ENCODE results near the gene NLRP9.

DNA sequence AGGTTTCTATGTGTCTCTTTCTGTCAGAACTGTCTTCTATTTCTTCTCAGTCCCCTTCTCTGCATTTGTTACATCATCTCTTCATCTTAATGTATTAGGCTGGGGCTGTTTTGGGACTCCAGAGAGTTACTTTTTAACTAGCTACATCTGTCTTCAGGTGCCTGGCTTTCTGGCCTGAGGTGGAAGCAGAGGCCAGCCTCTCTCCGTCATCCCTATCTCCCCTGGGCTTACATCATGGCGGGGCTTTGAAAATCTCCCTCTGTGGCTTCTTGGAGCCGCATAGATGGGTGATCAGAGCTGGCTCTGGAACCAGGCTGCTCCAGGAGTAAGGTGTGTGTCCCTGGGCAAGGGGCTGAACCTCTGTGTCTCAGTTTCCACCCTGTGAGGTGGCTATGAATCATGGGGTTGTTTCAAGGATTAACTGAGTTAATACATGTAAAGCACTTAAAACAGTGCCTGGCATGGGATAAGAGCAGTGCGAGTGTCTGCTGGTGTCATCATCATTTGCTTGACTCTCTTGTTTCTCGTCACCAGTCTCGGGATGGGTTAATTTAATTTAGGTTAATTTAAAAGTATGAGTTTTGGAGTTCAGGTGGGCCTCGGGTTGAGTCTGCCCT, 61.2 kb downstream of the NLRP9 start:
- TF ChIP-seq, protein P1, sequence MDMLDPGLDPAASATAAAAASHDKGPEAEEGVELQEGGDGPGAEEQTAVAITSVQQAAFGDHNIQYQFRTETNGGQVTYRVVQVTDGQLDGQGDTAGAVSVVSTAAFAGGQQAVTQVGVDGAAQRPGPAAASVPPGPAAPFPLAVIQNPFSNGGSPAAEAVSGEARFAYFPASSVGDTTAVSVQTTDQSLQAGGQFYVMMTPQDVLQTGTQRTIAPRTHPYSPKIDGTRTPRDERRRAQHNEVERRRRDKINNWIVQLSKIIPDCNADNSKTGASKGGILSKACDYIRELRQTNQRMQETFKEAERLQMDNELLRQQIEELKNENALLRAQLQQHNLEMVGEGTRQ (CRISPR knock-in tag; IDR thresholded peaks at IDR 0.05): no peak
- TF ChIP-seq FOXJ3 (CRISPR knock-in tag; IDR thresholded peaks at IDR 0.05; ENCODE audit: borderline replicate concordance) (no peak), RORB (CRISPR knock-in tag; IDR thresholded peaks at IDR 0.05) (no peak), PRRX2 (CRISPR knock-in tag; IDR thresholded peaks at IDR 0.05) (no peak), ATF1 (CRISPR knock-in tag; IDR thresholded peaks at IDR 0.05) (no peak), ESRRA (CRISPR knock-in tag; IDR thresholded peaks at IDR 0.05; ENCODE audit: borderline replicate concordance) (no peak), OVOL2 (CRISPR knock-in tag; IDR thresholded peaks at IDR 0.05; ENCODE audit: borderline replicate concordance) (no peak)
- TF ChIP-seq, protein P2, sequence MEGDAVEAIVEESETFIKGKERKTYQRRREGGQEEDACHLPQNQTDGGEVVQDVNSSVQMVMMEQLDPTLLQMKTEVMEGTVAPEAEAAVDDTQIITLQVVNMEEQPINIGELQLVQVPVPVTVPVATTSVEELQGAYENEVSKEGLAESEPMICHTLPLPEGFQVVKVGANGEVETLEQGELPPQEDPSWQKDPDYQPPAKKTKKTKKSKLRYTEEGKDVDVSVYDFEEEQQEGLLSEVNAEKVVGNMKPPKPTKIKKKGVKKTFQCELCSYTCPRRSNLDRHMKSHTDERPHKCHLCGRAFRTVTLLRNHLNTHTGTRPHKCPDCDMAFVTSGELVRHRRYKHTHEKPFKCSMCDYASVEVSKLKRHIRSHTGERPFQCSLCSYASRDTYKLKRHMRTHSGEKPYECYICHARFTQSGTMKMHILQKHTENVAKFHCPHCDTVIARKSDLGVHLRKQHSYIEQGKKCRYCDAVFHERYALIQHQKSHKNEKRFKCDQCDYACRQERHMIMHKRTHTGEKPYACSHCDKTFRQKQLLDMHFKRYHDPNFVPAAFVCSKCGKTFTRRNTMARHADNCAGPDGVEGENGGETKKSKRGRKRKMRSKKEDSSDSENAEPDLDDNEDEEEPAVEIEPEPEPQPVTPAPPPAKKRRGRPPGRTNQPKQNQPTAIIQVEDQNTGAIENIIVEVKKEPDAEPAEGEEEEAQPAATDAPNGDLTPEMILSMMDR (IDR thresholded peaks at IDR 0.05): no peak
- TF ChIP-seq, protein P3, sequence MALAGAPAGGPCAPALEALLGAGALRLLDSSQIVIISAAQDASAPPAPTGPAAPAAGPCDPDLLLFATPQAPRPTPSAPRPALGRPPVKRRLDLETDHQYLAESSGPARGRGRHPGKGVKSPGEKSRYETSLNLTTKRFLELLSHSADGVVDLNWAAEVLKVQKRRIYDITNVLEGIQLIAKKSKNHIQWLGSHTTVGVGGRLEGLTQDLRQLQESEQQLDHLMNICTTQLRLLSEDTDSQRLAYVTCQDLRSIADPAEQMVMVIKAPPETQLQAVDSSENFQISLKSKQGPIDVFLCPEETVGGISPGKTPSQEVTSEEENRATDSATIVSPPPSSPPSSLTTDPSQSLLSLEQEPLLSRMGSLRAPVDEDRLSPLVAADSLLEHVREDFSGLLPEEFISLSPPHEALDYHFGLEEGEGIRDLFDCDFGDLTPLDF (CRISPR knock-in tag; IDR thresholded peaks at IDR 0.05): no peak
- TF ChIP-seq, protein P4, sequence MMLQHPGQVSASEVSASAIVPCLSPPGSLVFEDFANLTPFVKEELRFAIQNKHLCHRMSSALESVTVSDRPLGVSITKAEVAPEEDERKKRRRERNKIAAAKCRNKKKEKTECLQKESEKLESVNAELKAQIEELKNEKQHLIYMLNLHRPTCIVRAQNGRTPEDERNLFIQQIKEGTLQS (CRISPR knock-in tag; conservative IDR thresholded peaks at IDR 0.05): no peak
- TF ChIP-seq, protein P5, sequence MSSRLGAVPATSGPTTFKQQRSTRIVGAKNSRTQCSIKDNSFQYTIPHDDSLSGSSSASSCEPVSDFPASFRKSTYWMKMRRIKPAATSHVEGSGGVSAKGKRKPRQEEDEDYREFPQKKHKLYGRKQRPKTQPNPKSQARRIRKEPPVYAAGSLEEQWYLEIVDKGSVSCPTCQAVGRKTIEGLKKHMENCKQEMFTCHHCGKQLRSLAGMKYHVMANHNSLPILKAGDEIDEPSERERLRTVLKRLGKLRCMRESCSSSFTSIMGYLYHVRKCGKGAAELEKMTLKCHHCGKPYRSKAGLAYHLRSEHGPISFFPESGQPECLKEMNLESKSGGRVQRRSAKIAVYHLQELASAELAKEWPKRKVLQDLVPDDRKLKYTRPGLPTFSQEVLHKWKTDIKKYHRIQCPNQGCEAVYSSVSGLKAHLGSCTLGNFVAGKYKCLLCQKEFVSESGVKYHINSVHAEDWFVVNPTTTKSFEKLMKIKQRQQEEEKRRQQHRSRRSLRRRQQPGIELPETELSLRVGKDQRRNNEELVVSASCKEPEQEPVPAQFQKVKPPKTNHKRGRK (CRISPR knock-in tag; IDR thresholded peaks at IDR 0.05; ENCODE audit: borderline replicate concordance): no peak
- TF ChIP-seq, protein P6, sequence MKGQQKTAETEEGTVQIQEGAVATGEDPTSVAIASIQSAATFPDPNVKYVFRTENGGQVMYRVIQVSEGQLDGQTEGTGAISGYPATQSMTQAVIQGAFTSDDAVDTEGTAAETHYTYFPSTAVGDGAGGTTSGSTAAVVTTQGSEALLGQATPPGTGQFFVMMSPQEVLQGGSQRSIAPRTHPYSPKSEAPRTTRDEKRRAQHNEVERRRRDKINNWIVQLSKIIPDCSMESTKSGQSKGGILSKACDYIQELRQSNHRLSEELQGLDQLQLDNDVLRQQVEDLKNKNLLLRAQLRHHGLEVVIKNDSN (CRISPR knock-in tag; IDR thresholded peaks at IDR 0.05): no peak
- TF ChIP-seq, protein P7, sequence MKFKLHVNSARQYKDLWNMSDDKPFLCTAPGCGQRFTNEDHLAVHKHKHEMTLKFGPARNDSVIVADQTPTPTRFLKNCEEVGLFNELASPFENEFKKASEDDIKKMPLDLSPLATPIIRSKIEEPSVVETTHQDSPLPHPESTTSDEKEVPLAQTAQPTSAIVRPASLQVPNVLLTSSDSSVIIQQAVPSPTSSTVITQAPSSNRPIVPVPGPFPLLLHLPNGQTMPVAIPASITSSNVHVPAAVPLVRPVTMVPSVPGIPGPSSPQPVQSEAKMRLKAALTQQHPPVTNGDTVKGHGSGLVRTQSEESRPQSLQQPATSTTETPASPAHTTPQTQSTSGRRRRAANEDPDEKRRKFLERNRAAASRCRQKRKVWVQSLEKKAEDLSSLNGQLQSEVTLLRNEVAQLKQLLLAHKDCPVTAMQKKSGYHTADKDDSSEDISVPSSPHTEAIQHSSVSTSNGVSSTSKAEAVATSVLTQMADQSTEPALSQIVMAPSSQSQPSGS (CRISPR knock-in tag; IDR thresholded peaks at IDR 0.05; ENCODE audit: borderline replicate concordance, low read depth): no peak
